ENCODE measurements around the gene CWC27. TPM values are rescaled to one million over a fixed set of nuclear protein-coding genes. Genes with fewer than 3 reads are reported as not detected.

CWC27 gene
- total RNA-seq, 1 experiment from 2014 or later = 42.7 TPM

DNA sequence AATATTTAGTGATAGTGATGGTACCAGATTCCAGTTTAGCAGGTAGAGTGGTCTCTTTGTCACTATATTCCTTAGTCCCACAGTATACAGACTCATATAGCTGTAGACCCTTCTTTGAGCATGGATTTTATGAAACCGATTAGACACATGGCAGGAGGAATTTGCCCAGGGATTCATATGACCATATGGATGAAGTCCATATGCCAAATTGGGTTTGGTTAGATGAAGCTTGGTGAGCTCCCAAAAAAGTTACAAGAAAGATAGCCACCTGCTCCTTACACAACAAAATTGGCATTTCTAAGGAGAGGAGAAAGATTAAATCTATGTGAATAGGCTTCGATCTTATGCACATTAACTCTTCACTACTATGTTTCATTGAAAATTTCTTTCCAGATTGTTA, 211.4 kb downstream of the CWC27 start (continued):
- TF ChIP-seq, protein P1, sequence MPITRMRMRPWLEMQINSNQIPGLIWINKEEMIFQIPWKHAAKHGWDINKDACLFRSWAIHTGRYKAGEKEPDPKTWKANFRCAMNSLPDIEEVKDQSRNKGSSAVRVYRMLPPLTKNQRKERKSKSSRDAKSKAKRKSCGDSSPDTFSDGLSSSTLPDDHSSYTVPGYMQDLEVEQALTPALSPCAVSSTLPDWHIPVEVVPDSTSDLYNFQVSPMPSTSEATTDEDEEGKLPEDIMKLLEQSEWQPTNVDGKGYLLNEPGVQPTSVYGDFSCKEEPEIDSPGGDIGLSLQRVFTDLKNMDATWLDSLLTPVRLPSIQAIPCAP (CRISPR knock-in tag; IDR thresholded peaks at IDR 0.05) = no peak

DNA sequence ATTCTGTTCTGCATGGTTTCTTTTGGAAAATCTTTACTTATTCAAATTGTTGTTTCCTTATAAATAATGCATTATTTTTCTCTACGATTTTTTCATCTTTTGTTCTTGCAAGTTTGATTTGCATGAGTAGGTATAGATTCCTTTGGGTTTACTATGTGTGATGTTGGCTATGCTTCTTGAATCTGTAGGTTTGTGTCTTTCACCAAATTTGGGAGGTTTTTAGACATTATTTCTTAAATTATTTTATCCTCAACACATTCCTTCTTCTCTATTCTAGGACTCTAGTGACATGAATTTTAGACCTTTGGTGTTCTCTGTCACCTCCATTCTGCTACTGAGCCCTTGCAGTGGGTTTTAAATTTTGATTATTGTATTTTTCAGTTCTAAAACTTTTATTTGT, 219.0 kb downstream of the CWC27 start:
- H3K36me3 Mint-ChIP-seq = peaks cover 23% of the 10 kb centered on the region
- no peaks in the 10 kb centered on the region for H3K27me3 Mint-ChIP-seq (ENCODE audit: low read depth)
- H3K4me3 Mint-ChIP-seq = no peak overlapping the region
- ChIA-PET CTCF (no interaction called here), POLR2A (no interaction called here)
- TF ChIP-seq, protein P2, sequence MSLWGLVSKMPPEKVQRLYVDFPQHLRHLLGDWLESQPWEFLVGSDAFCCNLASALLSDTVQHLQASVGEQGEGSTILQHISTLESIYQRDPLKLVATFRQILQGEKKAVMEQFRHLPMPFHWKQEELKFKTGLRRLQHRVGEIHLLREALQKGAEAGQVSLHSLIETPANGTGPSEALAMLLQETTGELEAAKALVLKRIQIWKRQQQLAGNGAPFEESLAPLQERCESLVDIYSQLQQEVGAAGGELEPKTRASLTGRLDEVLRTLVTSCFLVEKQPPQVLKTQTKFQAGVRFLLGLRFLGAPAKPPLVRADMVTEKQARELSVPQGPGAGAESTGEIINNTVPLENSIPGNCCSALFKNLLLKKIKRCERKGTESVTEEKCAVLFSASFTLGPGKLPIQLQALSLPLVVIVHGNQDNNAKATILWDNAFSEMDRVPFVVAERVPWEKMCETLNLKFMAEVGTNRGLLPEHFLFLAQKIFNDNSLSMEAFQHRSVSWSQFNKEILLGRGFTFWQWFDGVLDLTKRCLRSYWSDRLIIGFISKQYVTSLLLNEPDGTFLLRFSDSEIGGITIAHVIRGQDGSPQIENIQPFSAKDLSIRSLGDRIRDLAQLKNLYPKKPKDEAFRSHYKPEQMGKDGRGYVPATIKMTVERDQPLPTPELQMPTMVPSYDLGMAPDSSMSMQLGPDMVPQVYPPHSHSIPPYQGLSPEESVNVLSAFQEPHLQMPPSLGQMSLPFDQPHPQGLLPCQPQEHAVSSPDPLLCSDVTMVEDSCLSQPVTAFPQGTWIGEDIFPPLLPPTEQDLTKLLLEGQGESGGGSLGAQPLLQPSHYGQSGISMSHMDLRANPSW (CRISPR knock-in tag; conservative IDR thresholded peaks at IDR 0.05; ENCODE audit: low read depth) = no peak
- TF ChIP-seq KAT7 (CRISPR knock-in tag; IDR thresholded peaks at IDR 0.05; ENCODE audit: borderline replicate concordance) (no peak), HMGA2 (CRISPR knock-in tag; IDR thresholded peaks at IDR 0.05) (no peak), FOXK1 (CRISPR knock-in tag; IDR thresholded peaks at IDR 0.05) (no peak), NR2C2 (CRISPR knock-in tag; IDR thresholded peaks at IDR 0.05) (no peak), MXD4 (CRISPR knock-in tag; IDR thresholded peaks at IDR 0.05; ENCODE audit: borderline replicate concordance) (no peak), TEAD4 (CRISPR knock-in tag; IDR thresholded peaks at IDR 0.05) (no peak), NFYB (CRISPR knock-in tag; conservative IDR thresholded peaks at IDR 0.05; ENCODE audit: low read depth) (no peak), CREB1 (CRISPR knock-in tag; IDR thresholded peaks at IDR 0.05) (no peak)
- TF ChIP-seq, protein P3, sequence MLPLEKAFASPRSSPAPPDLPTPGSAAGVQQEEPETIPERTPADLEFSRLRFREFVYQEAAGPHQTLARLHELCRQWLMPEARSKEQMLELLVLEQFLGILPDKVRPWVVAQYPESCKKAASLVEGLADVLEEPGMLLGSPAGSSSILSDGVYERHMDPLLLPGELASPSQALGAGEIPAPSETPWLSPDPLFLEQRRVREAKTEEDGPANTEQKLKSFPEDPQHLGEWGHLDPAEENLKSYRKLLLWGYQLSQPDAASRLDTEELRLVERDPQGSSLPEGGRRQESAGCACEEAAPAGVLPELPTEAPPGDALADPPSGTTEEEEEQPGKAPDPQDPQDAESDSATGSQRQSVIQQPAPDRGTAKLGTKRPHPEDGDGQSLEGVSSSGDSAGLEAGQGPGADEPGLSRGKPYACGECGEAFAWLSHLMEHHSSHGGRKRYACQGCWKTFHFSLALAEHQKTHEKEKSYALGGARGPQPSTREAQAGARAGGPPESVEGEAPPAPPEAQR (CRISPR knock-in tag; IDR thresholded peaks at IDR 0.05) = no peak
- TF ChIP-seq, protein P1 (CRISPR knock-in tag; IDR thresholded peaks at IDR 0.05) = no peak
- TF ChIP-seq, protein P4, sequence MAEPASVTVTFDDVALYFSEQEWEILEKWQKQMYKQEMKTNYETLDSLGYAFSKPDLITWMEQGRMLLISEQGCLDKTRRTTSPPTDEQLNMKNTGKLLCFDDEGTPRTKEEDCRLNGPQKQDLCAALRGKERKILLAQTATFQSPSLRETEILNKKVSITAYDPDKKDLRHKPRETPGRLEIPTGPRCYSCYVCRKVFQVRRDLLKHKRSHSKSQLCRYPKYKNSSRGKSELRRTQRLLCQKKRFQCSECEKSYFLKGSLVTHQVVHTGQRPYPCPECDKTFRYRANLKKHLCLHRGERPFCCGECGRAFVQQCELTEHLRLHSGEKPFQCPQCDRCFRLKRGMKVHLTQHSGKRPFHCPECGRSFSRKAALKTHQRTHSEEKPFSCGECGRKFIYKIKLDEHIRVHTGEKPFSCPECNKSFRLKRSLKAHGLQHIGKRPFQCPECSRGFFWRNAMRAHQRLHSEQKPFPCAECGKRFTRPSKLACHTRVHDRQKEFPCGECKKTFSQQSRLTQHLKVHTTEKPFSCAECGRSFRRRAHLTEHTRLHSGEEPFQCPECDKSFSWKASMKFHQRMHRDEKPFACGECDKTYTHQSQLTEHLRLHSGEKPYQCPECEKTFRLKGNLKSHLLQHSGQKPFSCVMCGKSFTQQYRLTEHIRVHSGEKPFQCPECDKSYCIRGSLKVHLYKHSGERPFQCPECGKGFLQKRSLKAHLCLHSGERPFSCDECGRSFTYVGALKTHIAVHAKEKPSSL (CRISPR knock-in tag; conservative IDR thresholded peaks at IDR 0.05) = no peak
- TF ChIP-seq, protein P5, sequence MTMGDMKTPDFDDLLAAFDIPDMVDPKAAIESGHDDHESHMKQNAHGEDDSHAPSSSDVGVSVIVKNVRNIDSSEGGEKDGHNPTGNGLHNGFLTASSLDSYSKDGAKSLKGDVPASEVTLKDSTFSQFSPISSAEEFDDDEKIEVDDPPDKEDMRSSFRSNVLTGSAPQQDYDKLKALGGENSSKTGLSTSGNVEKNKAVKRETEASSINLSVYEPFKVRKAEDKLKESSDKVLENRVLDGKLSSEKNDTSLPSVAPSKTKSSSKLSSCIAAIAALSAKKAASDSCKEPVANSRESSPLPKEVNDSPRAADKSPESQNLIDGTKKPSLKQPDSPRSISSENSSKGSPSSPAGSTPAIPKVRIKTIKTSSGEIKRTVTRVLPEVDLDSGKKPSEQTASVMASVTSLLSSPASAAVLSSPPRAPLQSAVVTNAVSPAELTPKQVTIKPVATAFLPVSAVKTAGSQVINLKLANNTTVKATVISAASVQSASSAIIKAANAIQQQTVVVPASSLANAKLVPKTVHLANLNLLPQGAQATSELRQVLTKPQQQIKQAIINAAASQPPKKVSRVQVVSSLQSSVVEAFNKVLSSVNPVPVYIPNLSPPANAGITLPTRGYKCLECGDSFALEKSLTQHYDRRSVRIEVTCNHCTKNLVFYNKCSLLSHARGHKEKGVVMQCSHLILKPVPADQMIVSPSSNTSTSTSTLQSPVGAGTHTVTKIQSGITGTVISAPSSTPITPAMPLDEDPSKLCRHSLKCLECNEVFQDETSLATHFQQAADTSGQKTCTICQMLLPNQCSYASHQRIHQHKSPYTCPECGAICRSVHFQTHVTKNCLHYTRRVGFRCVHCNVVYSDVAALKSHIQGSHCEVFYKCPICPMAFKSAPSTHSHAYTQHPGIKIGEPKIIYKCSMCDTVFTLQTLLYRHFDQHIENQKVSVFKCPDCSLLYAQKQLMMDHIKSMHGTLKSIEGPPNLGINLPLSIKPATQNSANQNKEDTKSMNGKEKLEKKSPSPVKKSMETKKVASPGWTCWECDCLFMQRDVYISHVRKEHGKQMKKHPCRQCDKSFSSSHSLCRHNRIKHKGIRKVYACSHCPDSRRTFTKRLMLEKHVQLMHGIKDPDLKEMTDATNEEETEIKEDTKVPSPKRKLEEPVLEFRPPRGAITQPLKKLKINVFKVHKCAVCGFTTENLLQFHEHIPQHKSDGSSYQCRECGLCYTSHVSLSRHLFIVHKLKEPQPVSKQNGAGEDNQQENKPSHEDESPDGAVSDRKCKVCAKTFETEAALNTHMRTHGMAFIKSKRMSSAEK (CRISPR knock-in tag; IDR thresholded peaks at IDR 0.05; ENCODE audit: borderline replicate concordance) = no peak
- TF ChIP-seq, protein P6, sequence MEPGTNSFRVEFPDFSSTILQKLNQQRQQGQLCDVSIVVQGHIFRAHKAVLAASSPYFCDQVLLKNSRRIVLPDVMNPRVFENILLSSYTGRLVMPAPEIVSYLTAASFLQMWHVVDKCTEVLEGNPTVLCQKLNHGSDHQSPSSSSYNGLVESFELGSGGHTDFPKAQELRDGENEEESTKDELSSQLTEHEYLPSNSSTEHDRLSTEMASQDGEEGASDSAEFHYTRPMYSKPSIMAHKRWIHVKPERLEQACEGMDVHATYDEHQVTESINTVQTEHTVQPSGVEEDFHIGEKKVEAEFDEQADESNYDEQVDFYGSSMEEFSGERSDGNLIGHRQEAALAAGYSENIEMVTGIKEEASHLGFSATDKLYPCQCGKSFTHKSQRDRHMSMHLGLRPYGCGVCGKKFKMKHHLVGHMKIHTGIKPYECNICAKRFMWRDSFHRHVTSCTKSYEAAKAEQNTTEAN (CRISPR knock-in tag; IDR thresholded peaks at IDR 0.05) = no peak
- no peak for ATAC-seq
- DNase-seq (ENCODE audit: low spot score) = no peak
- H3K9me3 Mint-ChIP-seq = peaks cover 26% of the 10 kb centered on the region
- H3K4me1 Mint-ChIP-seq = peaks cover 33% of the 10 kb centered on the region
- no peak overlapping the region for H3K27ac Mint-ChIP-seq

Data from WTC11 (cell line).